Tibial artery (tissue), 4 donors: Measurements from ENCODE around the gene RIMS1.

Source experiments
- DNase-seq, 2 donors: peaks; one replicate each; pipeline ENCODE4 v3.0.0-alpha.2; 2019
- H3K27ac ChIP-seq, 2 donors: fragments of 200-600 bp; sonication (generic) in 1 of 2; 1 replicate in 1 of 2; 2 replicates in 1 of 2; pipeline ENCODE4 v1.5.1; 2018 to 2019; ENCODE audit warnings: mild to moderate bottlenecking in 1 of 2
- H3K27me3 ChIP-seq, 2 donors: fragments of 200-600 bp; sonication (generic) in 1 of 2; one replicate each; pipeline versions ENCODE4 v1.5.1 to v1.6.0; 2016 to 2019
- H3K36me3 ChIP-seq, 3 donors: fragments of 200-600 bp; sonication (generic) in 2 of 3; one replicate each; pipeline ENCODE4 v1.5.1; 2016 to 2019; ENCODE audit warnings: mild to moderate bottlenecking in 2 of 3
- H3K4me1 ChIP-seq, 4 donors: fragments of 200-600 bp; sonication (generic) in 2 of 4; 1 replicate in 3 of 4; 2 replicates in 1 of 4; pipeline ENCODE4 v1.5.1; 2016 to 2019
- H3K4me3 ChIP-seq, 2 donors: fragments of 200-600 bp; sonication (generic) in 1 of 2; 1 replicate in 1 of 2; 2 replicates in 1 of 2; pipeline ENCODE4 v1.5.1; 2018 to 2019; ENCODE audit warnings: mild to moderate bottlenecking in 2 of 2
- H3K9me3 ChIP-seq, 3 donors: fragments of 200-600 bp; sonication (generic) in 1 of 3; one replicate each; pipeline ENCODE4 v1.5.1; 2016 to 2019
- CTCF ChIP-seq, 2 experiments: fragments of 200-600 bp in 1 of 2; fragments of 450-650 bp in 1 of 2; IDR thresholded peaks; one replicate each; pipeline ENCODE4 v1.5.1; 2017 to 2019; ENCODE audit warnings: antibody characterized with exemption in 2 of 2, mild to moderate bottlenecking in 1 of 2, moderate library complexity in 1 of 2
- intact Hi-C: fragments of 100-400 bp; cut with DNase I; formaldehyde crosslinking; loops from one replicate; pipeline ENCODE4 v1.15.0; 2023; ENCODE audit warnings: low total_unique reads

Gene RIMS1

GRCh38 chr6:72213654-72214053 is 327.3 kb downstream of the RIMS1 start:
- no peak for TF ChIP-seq CTCF (IDR thresholded peaks at IDR 0.05)
- Histone ChIP-seq H3K4me3 (no peak overlapping the region), H3K4me1 (no peaks in the 10 kb centered on the region), H3K27ac (no peak overlapping the region), H3K36me3 (no peaks in the 10 kb centered on the region), H3K27me3 (no peaks in the 10 kb centered on the region), H3K9me3 (no peaks in the 10 kb centered on the region)
- no peak for DNase-seq
- intact Hi-C loops: no loop called here

GRCh38 chr6:72216222-72217068 is 330.1 kb downstream of the RIMS1 start:
- TF ChIP-seq CTCF (IDR thresholded peaks at IDR 0.05): no peak
- intact Hi-C loops: no loop called here
- Histone ChIP-seq H3K27me3 (no peaks in the 10 kb centered on the region), H3K4me3 (no peak overlapping the region), H3K36me3 (no peaks in the 10 kb centered on the region), H3K4me1 (no peaks in the 10 kb centered on the region), H3K27ac (no peak overlapping the region), H3K9me3 (no peaks in the 10 kb centered on the region)
- no peak for DNase-seq

GRCh38 chr6:72217626-72218025 is 331.3 kb downstream of the RIMS1 start:
- Histone ChIP-seq H3K27ac (no peak overlapping the region), H3K27me3 (no peaks in the 10 kb centered on the region), H3K9me3 (no peaks in the 10 kb centered on the region), H3K4me1 (no peaks in the 10 kb centered on the region), H3K36me3 (no peaks in the 10 kb centered on the region), H3K4me3 (no peak overlapping the region)
- no peak for DNase-seq
- intact Hi-C loops: no loop called here
- TF ChIP-seq CTCF (IDR thresholded peaks at IDR 0.05): no peak

- DNase-seq: no peak
Measured at GRCh38 chr6:72218125-72218524, 331.8 kb downstream of the RIMS1 start.

GRCh38 chr6:72219536-72219935 is 333.2 kb downstream of the RIMS1 start:
- H3K9me3 ChIP-seq: no peaks in the 10 kb centered on the region
- DNase-seq: no peak
- H3K4me1 ChIP-seq: no peaks in the 10 kb centered on the region
- no peaks in the 10 kb centered on the region for H3K27me3 ChIP-seq
- no peaks in the 10 kb centered on the region for H3K36me3 ChIP-seq
- H3K4me3 ChIP-seq: no peak overlapping the region
- TF ChIP-seq CTCF (IDR thresholded peaks at IDR 0.05): no peak
- no peak overlapping the region for H3K27ac ChIP-seq
- intact Hi-C loops: no loop called here

More at GRCh38 chr6:72218125-72218524, 331.8 kb downstream of the RIMS1 start:
- intact Hi-C loops: no loop called here
- no peak overlapping the region for H3K27ac ChIP-seq
- H3K9me3 ChIP-seq: no peaks in the 10 kb centered on the region
- peak in 1 of 2 experiments; percentile 5 for TF ChIP-seq CTCF (IDR thresholded peaks at IDR 0.05)
- no peaks in the 10 kb centered on the region for H3K36me3 ChIP-seq
- H3K27me3 ChIP-seq: no peaks in the 10 kb centered on the region
- no peak overlapping the region for H3K4me3 ChIP-seq
- H3K4me1 ChIP-seq: no peaks in the 10 kb centered on the region
